ENCODE measurements around the gene SMC2.

Gene SMC2

GRCh38 chr9:104144336-104144735 lies 50.2 kb downstream of the SMC2 start:
- no peak for TF ChIP-seq EZH2phosphoT487 (IDR thresholded peaks at IDR 0.05; ENCODE audit: borderline replicate concordance, low read length)
- no peak for TF ChIP-seq CTCF (IDR thresholded peaks at IDR 0.05; ENCODE audit: low read depth, low read length, poor library complexity, severe bottlenecking)
- Histone ChIP-seq H3K9me3 (ENCODE audit: control insufficient read depth, insufficient read depth, low read length) (no peaks in the 10 kb centered on the region), H3K36me3 (ENCODE audit: control insufficient read depth, low read length) (peaks cover 39% of the 10 kb centered on the region), H3K27me3 (ENCODE audit: control insufficient read depth, low read length) (no peaks in the 10 kb centered on the region), H3F3A (ENCODE audit: control insufficient read depth, insufficient read depth) (no peaks in the 10 kb centered on the region), H3K27ac (ENCODE audit: low read depth, low read length) (no peak overlapping the region), H3K4me2 (ENCODE audit: low read length) (no peak overlapping the region), H3K4me1 (ENCODE audit: control insufficient read depth, low read length) (no peaks in the 10 kb centered on the region), H3K9me2 (replicated peaks; ENCODE audit: control insufficient read depth, low read length) (no peaks in the 10 kb centered on the region), H4K20me1 (ENCODE audit: control insufficient read depth, insufficient read depth, low read depth, low read length) (no peaks in the 10 kb centered on the region), H3K4me3 (ENCODE audit: low read length) (no peak overlapping the region), H3K79me2 (ENCODE audit: control insufficient read depth, low read length) (no peaks in the 10 kb centered on the region)

- Histone ChIP-seq H3K4me2 (ENCODE audit: low read length) (no peak overlapping the region), H3K27ac (ENCODE audit: low read depth, low read length) (no peak overlapping the region), H4K20me1 (ENCODE audit: control insufficient read depth, insufficient read depth, low read depth, low read length) (no peaks in the 10 kb centered on the region), H3F3A (ENCODE audit: control insufficient read depth, insufficient read depth) (no peaks in the 10 kb centered on the region), H3K79me2 (ENCODE audit: control insufficient read depth, low read length) (no peaks in the 10 kb centered on the region), H3K4me3 (ENCODE audit: low read length) (no peak overlapping the region), H3K36me3 (ENCODE audit: control insufficient read depth, low read length) (no peaks in the 10 kb centered on the region), H3K4me1 (ENCODE audit: control insufficient read depth, low read length) (no peaks in the 10 kb centered on the region), H3K9me2 (replicated peaks; ENCODE audit: control insufficient read depth, low read length) (no peaks in the 10 kb centered on the region), H3K27me3 (ENCODE audit: control insufficient read depth, low read length) (no peaks in the 10 kb centered on the region), H3K9me3 (ENCODE audit: control insufficient read depth, insufficient read depth, low read length) (no peaks in the 10 kb centered on the region)
- TF ChIP-seq CTCF (IDR thresholded peaks at IDR 0.05; ENCODE audit: low read depth, low read length, poor library complexity, severe bottlenecking) (no peak), EZH2phosphoT487 (IDR thresholded peaks at IDR 0.05; ENCODE audit: borderline replicate concordance, low read length) (no peak)
Observed at GRCh38 chr9:104173067-104173466, 79.0 kb downstream of the SMC2 start.

- Histone ChIP-seq H3F3A (ENCODE audit: control insufficient read depth, insufficient read depth) (no peaks in the 10 kb centered on the region), H3K79me2 (ENCODE audit: control insufficient read depth, low read length) (no peaks in the 10 kb centered on the region), H3K27ac (ENCODE audit: low read depth, low read length) (no peak overlapping the region), H3K27me3 (ENCODE audit: control insufficient read depth, low read length) (no peaks in the 10 kb centered on the region), H3K4me3 (ENCODE audit: low read length) (no peak overlapping the region), H3K9me3 (ENCODE audit: control insufficient read depth, insufficient read depth, low read length) (no peaks in the 10 kb centered on the region), H3K4me2 (ENCODE audit: low read length) (no peak overlapping the region), H3K36me3 (ENCODE audit: control insufficient read depth, low read length) (no peaks in the 10 kb centered on the region), H4K20me1 (ENCODE audit: control insufficient read depth, insufficient read depth, low read depth, low read length) (no peaks in the 10 kb centered on the region), H3K4me1 (ENCODE audit: control insufficient read depth, low read length) (peaks cover 8% of the 10 kb centered on the region), H3K9me2 (replicated peaks; ENCODE audit: control insufficient read depth, low read length) (no peaks in the 10 kb centered on the region)
- no peak for TF ChIP-seq EZH2phosphoT487 (IDR thresholded peaks at IDR 0.05; ENCODE audit: borderline replicate concordance, low read length)
- TF ChIP-seq CTCF (IDR thresholded peaks at IDR 0.05; ENCODE audit: low read depth, low read length, poor library complexity, severe bottlenecking), result peak; percentile 57
Observed at GRCh38 chr9:104177003-104177611, 83.0 kb downstream of the SMC2 start.
